NCI-H2227 (cell line): ENCODE results near the gene FRMD4A.
A peak's percentile ranks its signal among the peaks of the same experiment; 100 is the strongest.

ENCODE experiments used
- DNase-seq: peaks from one replicate; lab custom pipeline; 2025; ENCODE audit not compliant: unreplicated experiment; lab: John Stamatoyannopoulos, UW

The FRMD4A gene

DNA sequence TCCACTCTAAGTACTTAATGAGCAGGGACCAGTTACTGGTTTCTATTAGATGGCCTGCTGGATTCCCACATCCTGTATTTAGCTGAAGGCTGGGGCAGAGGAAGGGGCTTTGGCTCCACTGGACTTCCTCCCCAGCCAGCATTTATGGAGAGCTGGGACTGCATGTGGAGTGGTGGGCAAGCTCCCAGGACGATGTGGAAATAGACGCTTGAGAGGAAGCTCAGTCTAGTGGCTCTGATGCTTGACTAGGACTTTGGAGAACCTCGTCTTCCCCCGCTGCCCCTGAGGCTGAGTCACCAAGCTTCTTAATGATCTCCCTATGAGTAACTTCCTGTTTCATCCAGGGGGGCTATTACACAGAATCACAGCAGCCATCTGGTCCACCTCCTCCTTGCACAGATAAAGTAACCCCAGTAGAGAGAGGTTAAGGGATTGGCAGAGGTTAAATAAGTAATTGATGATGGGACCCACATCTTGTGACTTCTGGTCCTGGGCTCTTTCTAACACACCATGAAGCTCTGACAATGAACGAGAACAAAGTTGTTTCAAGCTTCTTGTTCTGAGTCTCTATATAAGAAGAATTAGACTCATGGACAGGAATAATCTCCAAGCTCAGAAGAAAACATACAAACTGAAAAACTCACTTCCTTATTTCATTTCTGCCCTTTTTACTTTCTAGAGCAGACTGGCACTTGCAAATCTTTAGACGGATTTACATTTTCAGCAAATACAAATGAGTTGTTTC is 617.7 kb downstream of the FRMD4A start:
- DNase-seq = no peak

DNA sequence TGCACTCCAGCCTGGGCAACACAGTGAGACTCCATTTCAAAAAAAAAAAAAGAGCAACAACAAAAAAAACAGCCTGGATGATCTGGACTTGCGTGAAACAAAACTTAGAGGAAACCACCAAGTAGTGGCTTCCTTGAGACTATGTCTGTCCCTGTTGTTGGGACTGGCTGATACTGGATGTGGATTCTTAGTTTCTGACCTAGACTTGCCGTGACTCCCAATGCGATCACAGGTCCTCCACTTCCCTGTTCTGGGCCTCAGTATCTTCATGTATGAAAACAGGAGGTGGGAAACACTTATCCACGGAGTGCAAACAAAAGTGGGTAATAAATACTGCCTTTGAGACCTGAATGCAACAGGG is 618.3 kb downstream of the FRMD4A start:
- DNase-seq = no peak

- DNase-seq = no peak
Observed at GRCh38 chr10:13711291-13711690, 619.4 kb downstream of the FRMD4A start.

GRCh38 chr10:13709931-13710650 is 620.6 kb downstream of the FRMD4A start:
- no peak for DNase-seq

DNA sequence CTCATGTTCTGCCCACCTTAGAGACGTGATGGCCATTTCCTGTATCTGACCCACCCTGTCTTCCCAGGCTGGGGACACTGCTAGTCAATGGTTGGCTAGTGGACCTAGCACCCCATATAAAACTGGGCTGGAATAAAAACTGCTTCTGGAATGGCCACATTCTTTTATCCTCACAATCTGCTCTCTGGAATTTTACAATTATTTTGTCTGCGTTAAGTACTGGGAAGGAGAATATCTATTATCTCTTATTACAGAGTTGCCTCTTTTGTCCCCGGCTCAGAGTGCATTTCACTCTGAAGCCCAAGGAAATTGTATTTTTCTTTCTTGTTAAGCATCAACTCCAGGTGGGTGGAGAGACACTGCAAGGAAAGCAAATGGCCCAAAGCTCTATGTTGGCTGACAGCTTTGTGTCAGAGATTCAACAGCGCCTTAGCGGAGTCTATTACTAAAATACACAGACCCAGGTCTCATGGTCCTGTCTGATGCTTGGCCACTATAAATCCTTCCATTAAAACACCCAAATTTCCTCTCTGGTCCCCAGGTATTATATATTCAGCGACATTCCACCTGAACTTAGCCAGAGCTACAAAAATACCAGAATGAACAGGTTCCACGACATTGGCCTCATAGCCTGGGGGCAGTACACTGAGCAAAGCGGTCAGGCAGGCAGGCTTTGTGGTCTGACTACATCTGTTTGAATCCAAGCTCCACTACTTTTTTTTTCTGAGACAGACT is 622.3 kb downstream of the FRMD4A start:
- peak; percentile 7 for DNase-seq

GRCh38 chr10:13707156-13707881 is 623.4 kb downstream of the FRMD4A start:
- peak; percentile 54 for DNase-seq

DNA sequence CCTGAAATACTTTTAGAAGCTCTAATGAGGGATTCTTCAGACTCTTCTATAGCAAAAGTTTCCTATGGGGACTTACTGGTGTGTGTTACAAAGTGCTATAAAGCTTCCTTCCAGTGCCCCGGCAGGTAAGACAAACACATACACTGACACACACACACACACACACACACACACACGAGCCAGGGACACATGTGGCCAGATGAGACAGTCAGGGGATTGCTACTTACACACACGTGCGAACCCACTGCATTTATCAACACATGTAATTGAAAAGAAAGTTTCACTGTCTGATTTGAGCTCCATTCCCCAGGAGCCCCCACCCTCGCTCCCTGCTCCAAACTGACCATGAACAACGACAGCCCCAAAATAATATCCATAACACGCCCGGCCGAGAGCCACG is 624.1 kb downstream of the FRMD4A start:
- no peak for DNase-seq

DNA sequence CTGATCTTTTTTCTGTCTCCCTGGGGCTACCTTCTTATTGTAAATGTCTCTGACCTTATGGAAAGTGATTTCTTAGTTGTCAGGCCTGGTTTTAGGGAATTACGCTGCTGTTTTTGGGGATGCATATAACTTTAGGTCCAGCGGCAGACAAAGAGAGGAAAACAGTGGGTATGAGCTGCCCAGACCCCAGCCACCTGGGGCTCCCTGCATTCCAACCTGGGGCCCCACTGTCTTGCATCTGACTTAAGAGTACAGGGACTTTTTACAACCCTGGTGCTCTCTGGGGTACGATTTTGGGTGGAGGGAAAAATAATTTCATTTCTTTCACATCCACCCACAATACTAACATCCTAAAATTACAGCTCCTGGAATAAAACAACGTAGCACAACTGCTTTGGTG is 624.5 kb downstream of the FRMD4A start:
- no peak for DNase-seq

GRCh38 chr10:13705526-13706174 is 625.1 kb downstream of the FRMD4A start:
- DNase-seq = no peak

DNA sequence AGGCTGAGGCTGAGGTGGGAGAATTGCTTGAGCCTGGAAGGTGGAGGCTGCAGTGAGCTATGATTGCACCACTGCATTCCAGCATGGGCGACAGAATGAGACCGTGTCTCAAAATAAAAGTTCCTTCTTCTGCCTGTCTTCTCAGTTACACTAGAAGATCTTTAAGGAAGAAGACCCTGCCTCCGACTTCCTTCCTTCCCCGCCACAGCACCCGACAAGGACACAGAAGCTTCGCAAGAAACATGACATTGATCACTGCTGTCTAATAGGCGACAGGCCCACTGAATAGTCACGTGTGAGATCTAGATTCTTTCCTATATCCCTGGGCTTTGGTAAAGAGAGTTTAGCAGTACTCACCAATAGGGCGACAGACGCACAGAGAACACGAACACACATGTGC is 625.8 kb downstream of the FRMD4A start:
- DNase-seq = no peak

GRCh38 chr10:13703997-13704536 is 626.7 kb downstream of the FRMD4A start:
- DNase-seq = no peak

DNA sequence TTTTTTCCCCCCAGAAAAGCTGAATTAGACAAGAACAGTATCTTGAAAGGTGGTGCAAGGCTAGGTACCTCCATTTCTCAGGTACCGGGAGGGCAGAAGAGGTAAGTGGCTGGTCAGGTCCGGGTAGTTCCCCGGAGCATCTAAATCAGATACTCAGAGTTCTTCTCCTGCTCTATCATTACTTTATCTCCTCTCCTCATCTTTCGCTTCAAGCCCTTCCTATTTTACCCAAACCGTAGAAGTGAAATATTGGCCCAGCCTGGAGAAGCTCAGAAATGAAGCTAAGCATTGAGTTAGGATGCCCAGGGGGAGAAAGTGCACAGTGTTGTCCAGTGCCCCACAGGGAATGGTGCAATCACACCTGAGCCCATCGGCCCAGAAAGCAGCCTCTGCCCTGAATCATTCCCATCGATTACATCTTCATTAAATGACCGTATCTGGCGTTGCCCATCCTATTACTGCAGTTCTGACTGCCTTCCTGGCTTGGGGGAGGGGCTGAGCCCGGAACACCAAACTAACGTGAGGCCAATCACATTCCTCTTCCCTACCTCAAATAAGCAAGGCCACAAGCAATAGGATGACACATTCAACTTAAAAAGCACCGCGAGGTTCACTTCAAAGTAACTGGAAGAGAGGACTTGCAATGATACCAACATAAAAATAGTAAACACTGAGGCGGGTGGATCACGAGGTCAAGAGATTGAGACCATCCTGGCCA is 627.5 kb downstream of the FRMD4A start:
- DNase-seq = no peak

- no peak for DNase-seq
Observed at GRCh38 chr10:13701157-13701919, 629.4 kb downstream of the FRMD4A start.

- DNase-seq = no peak
Observed at GRCh38 chr10:13700473-13701144, 630.1 kb downstream of the FRMD4A start.

DNA sequence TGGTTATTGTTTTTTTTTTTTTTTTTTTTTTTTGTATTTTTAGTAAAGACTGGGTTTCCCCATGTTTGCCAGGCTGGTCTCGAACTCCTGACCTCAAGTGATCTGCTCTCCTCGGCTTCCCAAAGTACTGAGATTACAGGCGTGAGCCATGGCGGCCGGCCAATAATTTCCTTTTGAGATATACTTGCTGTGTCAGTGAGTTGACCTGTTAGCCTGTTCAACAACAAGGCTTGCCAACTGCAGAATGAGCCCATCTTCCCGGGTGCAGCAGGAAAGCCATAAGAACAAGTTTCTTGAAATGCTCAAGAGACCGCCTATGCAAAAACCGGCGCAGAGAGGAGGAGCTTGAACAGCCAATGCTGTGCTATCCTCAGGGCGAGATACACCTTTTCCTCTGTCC is 631.5 kb downstream of the FRMD4A start:
- DNase-seq = no peak

GRCh38 chr10:13698217-13698616 is 632.5 kb downstream of the FRMD4A start:
- DNase-seq = no peak

DNA sequence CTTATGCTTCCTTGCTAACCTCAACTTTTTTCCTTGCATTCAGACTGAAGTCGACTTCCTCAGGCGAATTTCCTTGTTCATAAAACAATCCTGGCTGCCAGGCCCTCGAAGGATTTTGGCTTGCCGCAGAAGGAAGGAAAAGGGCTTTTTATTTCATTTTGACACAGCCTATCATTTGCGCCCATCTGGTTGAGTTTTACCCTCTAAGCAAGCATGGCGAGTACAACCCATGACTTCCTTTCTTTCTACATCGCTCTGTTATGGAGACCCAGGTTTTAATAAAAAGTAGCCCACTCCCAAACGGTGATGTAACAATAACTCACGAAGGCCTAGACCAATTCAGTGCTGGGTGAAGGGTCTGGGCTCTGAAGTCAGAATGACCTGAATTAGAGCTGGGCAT is 634.7 kb downstream of the FRMD4A start:
- no peak for DNase-seq

GRCh38 chr10:13695588-13695987 is 635.1 kb downstream of the FRMD4A start:
- DNase-seq = no peak
